HCEC 1CT (cell line): ENCODE data around the gene MSI2.
A peak's percentile ranks its signal among the peaks of the same experiment; 100 is the strongest.

ENCODE experiments used
- DNase-seq: peaks from one replicate; pipeline ENCODE4 v3.0.0-alpha.2; 2017

MSI2 gene

DNA sequence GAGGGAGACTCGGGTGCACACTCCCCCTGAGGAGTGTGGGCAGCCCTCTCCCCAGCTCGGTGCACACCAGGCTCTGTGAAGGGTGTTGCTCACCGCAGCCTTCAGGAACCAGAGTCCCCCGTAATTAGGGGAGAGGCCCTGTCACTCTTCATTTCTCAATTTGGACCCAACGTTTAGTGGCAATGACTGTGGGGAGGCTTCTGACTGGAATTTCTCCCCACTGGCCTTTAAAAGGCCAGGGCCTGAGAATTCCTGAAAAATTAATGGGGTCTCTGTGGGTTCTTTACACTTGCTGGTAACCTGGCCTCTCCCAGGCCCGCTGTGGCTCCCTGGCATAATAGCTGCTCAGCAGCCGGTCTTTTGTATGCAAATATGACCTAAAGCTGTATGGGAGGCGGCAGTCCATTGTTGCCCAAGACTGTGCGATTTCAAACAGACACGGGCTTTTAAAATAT lies 209.7 kb downstream of the MSI2 start:
- DNase-seq = no peak

GRCh38 chr17:57466521-57466920 lies 210.2 kb downstream of the MSI2 start:
- no peak for DNase-seq

GRCh38 chr17:57467226-57467625 lies 210.9 kb downstream of the MSI2 start:
- DNase-seq = no peak

- no peak for DNase-seq
Measured at GRCh38 chr17:57467801-57468200, 211.5 kb downstream of the MSI2 start.

DNA sequence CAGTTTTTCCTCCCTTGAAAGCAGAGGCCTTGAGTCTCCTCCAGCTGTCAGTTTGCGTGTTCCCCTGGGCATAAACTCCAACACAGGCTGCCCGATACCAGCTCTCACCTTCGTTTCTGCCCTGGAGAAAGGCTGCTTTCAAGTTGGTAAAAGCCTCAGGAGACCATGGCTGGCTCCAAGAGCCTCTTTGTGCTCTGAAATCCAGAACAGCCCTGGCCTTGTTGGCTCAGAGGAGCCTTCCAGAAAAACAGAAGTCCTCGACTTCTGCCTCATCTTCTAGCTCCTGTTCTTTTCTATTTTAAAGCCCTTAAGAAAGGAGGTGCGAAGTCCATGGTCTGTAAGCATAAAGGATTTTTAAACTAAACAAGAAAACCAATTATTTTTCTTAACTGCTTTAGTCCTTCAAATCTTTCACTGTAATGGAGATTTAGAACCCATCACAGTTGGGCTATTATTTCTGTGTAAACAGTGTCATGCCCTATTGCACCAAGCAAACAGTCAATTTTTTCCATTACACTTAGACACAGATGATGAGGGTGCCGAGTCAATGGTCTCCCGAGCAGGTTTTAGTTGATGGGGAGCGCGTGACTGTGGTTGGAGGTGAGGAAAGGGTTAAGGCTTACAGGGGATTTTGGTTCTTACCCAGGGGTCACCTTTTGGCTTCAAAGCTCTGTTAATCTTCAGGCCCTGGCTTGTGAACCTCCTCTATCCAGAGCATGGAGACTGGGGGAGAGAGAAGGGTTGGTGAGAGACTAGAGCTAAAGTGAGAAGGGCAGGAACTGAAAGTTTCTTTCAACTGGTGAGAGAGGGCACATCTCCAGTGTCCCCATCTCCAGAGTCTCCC lies 212.8 kb downstream of the MSI2 start:
- no peak for DNase-seq

- DNase-seq = no peak
Measured at GRCh38 chr17:57470906-57471305, 214.6 kb downstream of the MSI2 start.

DNA sequence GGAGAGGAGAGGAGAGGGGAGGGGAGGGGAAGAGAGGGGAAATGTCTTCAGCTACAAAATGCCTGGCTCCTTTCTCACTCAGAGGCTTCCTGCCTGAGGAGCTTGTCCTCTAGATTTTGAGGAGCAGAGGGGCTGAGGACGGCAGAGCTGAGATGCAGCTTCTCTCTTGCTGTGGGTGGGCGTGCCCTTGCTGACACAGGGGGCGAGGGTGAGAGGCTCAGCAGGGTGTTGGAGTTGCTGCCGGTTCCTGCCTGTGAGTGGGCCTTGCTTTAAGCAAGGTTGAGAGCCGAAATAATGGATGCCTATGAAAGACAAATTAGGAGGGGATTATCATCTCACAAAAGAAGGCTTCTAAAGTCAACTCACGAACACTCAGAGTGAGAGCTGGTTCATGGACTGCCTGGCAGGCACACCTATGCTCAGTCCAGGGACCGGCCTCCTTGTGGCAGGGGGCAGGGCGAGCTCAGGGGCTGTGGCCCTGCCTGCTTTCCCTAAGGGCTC lies 215.6 kb downstream of the MSI2 start:
- no peak for DNase-seq

GRCh38 chr17:57475796-57476195 lies 219.5 kb downstream of the MSI2 start:
- DNase-seq = no peak

DNA sequence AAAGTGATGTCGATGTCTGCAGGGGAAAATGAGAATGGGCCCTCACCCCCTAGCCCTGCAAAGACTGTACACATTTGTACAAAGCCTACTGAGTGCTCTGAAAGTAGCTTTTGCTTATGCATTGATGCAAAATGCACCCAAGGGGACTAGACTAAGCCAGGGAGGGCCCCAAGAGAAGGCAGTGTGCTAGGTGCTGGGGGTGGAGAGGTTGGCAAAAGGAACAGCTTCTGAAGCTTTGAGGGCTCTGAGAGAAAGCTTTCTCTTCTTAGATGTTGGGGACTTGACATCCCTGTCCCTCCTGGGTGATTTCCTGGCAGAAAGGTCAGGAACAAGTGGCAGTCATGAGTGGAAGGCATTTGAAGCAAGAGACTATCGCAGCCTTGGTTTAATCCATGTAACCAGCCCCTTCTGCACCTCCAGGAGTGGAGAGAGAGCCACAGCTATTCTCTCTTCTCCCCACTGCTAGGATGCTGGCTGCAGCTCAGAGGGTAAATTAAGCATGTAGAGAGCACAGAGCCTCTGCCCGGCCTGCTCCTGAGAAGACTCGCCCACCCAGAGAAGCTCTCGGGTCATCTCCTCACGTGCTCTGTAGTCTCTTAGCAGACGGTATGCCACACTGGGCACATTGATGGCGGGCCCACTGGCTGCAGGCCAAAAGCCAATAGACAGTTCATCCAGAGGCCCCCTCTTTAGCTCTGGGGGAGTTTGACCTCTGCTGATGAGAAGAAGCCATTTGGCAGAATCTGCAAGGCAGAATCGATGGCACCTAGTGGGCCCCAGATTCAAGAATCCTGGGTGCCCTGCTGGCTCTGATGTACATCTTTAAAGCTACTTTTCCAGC lies 221.4 kb downstream of the MSI2 start:
- DNase-seq = no peak

GRCh38 chr17:57478478-57479250 lies 222.3 kb downstream of the MSI2 start:
- no peak for DNase-seq

GRCh38 chr17:57480438-57481196 lies 224.3 kb downstream of the MSI2 start:
- DNase-seq = peak; percentile 63

GRCh38 chr17:57481910-57482391 lies 225.6 kb downstream of the MSI2 start:
- DNase-seq = peak; percentile 95

- DNase-seq = peak; percentile 9
Measured at GRCh38 chr17:57482657-57483056, 226.3 kb downstream of the MSI2 start.

DNA sequence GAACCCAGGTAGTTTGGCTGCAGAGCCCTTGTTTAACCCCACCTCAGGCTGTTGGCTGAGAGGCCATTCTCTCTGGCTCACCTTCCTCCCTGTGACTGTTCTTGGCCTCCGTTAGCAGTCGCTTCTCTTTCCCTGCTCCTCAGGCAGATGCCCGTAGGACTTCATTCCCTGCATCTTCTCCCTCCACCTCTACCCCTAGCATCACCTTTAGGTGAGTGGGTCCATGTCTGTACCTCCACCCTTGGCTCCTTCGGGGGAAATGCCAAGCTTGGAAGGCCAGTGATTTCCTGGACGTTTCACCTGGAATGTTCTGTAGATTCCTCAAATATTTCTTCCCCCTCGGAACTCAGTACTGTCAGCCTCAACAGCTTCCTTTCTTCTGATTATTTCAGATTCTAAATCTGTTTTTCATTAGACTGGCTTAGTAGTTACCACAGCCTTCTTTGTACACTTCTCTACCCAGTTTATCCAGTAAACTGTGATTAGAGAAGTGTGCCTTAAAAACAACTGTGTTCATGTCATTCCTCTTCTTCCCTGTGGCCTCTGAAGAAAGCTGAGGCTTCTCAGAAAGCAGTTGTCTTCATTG lies 227.9 kb downstream of the MSI2 start:
- DNase-seq = no peak

DNA sequence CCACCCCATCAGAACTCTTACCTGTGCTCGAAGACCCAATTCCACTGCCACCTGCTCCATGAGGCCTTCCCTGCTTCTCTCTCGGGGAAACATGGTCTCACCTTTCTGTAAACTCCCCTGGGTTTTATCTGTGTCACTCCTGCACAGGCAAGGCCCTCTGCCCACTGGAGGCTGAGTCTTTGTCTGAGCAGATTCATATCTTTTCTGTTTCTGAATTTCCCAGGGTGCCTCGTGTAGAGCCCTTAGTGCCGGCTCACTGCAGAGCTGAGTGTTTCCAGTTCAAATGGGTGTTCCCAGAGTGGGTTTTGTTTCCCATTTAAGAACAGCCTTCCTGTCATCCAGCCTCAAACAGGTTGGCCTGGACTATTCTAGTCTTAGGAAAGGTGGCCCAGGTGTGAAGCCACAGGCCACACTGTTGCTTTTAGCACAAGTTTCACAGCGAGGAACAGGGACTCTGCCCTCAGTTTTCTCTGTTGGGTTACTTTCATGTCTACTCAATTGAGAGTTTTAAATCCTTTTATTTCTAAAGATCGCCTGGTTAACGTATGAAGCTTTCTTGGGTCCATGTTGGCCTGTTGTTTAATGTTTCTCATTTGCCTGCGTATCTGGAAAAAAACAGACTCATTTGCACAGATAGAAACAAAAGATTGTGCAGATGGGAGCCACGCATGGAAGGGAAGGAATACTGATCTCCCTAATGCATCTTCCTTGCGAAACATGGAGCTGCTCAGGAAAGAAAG lies 228.7 kb downstream of the MSI2 start:
- no peak for DNase-seq

- no peak for DNase-seq
Measured at GRCh38 chr17:57485566-57485865, 229.2 kb downstream of the MSI2 start.

GRCh38 chr17:57485916-57486881 lies 229.9 kb downstream of the MSI2 start:
- no peak for DNase-seq

DNA sequence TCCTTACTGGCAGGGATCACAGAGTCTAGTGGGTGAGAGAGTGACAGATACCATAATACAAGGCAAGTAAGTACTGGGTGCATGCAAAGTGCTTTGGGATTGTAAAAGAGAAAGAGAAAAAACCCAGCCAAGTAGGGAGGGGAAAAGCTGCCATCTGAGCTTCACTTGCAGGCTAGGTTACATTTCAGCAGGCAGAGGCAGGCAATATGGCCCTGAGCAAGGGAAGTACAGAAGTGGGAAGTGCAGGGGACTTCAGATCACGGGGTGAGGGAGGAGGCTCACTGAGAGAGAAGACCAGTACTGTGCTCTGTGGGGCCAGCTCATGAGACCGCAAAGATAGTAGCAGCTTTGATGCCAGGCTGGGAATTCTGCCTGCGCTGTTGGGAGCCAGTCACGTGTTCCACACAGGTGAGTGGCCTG lies 230.6 kb downstream of the MSI2 start:
- DNase-seq = no peak

DNA sequence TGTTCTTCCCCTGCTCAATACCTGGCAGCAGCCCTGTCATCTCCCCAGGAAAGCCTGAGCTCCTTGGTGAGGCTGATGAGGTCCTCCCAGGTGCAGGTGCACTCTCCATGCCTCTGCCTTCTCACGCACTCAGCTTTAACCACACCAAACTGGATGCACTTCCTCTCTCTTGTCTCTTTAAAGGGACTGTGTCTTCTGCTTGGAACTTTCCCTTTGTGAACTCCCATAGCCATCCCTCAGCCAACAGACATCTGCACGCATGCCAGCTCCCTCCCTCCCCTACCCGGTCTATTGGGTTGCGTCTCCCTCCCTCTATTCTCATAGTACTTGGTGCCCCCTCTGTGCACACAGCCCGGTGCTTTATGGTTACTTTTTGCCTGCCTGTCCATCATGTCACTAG lies 231.2 kb downstream of the MSI2 start:
- no peak for DNase-seq

- no peak for DNase-seq
Measured at GRCh38 chr17:57488856-57489255, 232.5 kb downstream of the MSI2 start.
